Measurements from ENCODE around the gene FBLIM1.
"Not testable (repeated sequence)": the region's sequence is repeated elsewhere in the genome, so short reads cannot be mapped to it uniquely, and the experiment has no call there.

The FBLIM1 gene

DNA sequence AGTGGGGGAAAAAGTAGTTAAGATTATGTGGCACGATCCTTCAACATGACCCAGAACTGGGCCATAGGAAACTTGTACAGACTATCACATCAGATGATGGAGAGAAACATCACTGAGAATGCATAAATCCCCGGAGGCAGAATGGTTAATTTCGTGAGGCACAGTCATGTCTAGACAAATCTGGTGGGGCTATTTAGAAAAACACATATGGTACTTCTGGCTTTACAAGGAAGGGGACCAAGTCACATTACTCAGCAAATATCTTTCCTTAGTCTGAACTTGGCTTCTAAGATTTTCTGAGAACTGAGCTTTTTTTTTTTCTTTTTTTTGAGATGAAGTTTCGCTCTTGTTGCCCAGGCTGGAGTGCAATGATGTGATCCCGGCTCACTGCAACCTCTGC, 58.1 kb downstream of the FBLIM1 start:
- FAIRE-seq (no peak), DNase-seq (ENCODE audit: insufficient read length, low spot score) (no peak)
- no peak for TF ChIP-seq TAF1 (IDR thresholded peaks at IDR 0.05; ENCODE audit: low read depth, low read length)
- TF ChIP-seq POU2F2 (IDR thresholded peaks at IDR 0.05; ENCODE audit: low read depth, low read length), result no peak
- no peak for TF ChIP-seq POLR2A (IDR thresholded peaks at IDR 0.05; ENCODE audit: low read depth, low read length)
- no peak for TF ChIP-seq POLR2AphosphoS5 (IDR thresholded peaks at IDR 0.05; ENCODE audit: low read depth, low read length)
- no peak for TF ChIP-seq SPI1 (IDR thresholded peaks at IDR 0.05; ENCODE audit: low read depth, low read length)
- no peak for TF ChIP-seq PAX5 (IDR thresholded peaks at IDR 0.05; ENCODE audit: insufficient read depth, low read length, severe bottlenecking)

DNA sequence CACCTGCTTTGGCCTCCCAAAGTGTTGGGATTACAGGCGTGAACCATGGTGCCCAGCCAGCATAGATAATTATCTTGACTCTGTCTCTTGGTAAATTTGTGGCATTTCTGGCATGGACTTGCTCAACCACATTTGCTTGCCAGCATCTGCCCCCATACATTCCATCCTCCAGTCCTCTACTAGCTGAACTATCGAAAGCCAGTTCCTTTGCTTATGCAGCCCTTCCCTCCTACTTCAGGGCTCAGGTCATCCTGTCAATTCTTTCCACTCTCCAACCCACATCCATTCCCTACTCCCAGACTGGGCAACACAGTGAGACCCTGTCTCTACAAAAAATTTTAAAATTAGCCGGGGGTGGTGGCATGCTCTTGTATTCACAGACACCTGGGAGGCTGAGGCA, 61.9 kb downstream of the FBLIM1 start:
- TF ChIP-seq PAX5 (IDR thresholded peaks at IDR 0.05; ENCODE audit: insufficient read depth, low read length, severe bottlenecking), result no peak
- TF ChIP-seq POU2F2 (IDR thresholded peaks at IDR 0.05; ENCODE audit: low read depth, low read length), result no peak
- no peak for TF ChIP-seq POLR2A (IDR thresholded peaks at IDR 0.05; ENCODE audit: low read depth, low read length)
- TF ChIP-seq SPI1 (IDR thresholded peaks at IDR 0.05; ENCODE audit: low read depth, low read length), result no peak
- TF ChIP-seq TAF1 (IDR thresholded peaks at IDR 0.05; ENCODE audit: low read depth, low read length), result no peak
- TF ChIP-seq POLR2AphosphoS5 (IDR thresholded peaks at IDR 0.05; ENCODE audit: low read depth, low read length), result no peak
- DNase-seq (ENCODE audit: insufficient read length, low spot score), result no peak
- no peak for FAIRE-seq

DNA sequence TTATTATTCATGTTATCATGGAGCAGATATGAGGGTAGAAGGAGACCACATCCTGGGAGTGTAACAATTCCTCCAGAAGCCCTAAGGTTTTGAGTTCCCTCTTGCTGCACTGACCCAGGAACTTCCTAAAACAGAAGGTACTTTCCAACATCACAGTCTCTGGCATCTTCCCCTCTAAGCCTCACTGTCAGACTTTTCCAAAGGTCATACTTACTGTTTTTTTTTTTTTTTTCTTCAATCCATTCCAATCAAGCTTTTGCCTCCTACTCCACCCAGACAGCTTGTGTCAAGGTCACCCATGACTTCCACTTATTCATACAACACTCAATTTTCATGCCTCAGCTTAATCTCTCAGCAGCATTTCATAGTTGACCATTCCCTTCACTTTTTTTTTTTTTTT, 67.2 kb downstream of the FBLIM1 start:
- FAIRE-seq, result no peak
- TF ChIP-seq POLR2AphosphoS5 (IDR thresholded peaks at IDR 0.05; ENCODE audit: low read depth, low read length) (no peak), TAF1 (IDR thresholded peaks at IDR 0.05; ENCODE audit: low read depth, low read length) (no peak), POLR2A (IDR thresholded peaks at IDR 0.05; ENCODE audit: low read depth, low read length) (no peak), PAX5 (IDR thresholded peaks at IDR 0.05; ENCODE audit: insufficient read depth, low read length, severe bottlenecking) (no peak), SPI1 (IDR thresholded peaks at IDR 0.05; ENCODE audit: low read depth, low read length) (no peak), POU2F2 (IDR thresholded peaks at IDR 0.05; ENCODE audit: low read depth, low read length) (no peak)
- DNase-seq (ENCODE audit: insufficient read length, low spot score), result no peak

DNA sequence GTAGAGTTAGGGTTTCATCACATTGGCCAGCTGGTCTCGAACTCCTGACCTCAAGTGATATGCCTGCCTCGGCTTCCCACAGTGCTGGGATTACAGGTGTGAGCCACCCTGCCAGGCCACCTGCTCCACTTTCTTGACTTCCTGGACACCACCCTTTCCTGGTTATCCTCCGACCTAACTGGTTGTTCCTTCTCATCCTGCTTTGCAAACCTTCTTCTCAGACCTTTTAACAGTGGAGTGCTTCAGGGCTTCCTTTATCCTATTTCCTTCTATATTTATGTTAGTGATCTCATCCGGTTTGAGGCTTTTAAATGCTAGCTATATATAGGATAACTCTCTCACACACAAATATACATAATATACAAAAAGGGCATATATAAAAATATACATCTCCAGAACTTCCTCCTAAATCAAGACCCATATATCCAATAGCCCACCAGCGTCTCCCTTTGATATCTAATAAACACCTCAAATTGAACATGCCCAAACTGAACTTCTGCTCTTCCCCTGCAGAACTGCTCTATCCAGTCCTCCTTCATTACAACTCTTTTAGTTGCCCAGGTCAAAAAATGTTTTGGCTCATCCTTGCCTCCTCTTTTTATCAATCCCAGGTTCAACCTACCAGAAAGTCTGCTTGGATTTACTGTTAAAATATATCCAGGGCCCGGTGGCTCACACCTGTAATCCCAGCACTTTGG, 68.4 kb downstream of the FBLIM1 start:
- no peak for TF ChIP-seq POU2F2 (IDR thresholded peaks at IDR 0.05; ENCODE audit: low read depth, low read length)
- TF ChIP-seq SPI1 (IDR thresholded peaks at IDR 0.05; ENCODE audit: low read depth, low read length), result no peak
- no peak for TF ChIP-seq POLR2AphosphoS5 (IDR thresholded peaks at IDR 0.05; ENCODE audit: low read depth, low read length)
- TF ChIP-seq POLR2A (IDR thresholded peaks at IDR 0.05; ENCODE audit: low read depth, low read length), result no peak
- TF ChIP-seq PAX5 (IDR thresholded peaks at IDR 0.05; ENCODE audit: insufficient read depth, low read length, severe bottlenecking), result no peak
- no peak for TF ChIP-seq TAF1 (IDR thresholded peaks at IDR 0.05; ENCODE audit: low read depth, low read length)
- no peak for FAIRE-seq

DNA sequence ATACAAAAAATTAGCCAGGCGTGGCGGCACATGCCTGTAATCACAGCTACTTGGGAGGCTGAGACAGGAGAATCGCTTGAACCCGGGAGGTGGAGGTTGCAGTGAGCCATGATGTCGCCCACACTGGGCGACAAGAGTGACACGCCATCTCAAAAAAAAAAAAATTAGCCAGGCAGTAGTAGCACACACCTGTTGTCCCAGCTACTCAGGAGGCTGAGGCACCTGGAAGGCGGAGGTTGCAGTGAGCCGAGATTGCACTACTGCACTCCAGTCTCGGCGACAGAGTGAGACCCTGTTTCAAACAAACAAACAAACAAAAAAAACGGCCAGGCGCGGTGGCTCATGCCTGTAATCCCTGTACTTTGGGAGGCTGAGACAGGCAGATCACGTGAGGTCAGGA, 69.0 kb downstream of the FBLIM1 start:
- DNase-seq (ENCODE audit: insufficient read length, low spot score); FAIRE-seq: not testable (repeated sequence)

More for the DNA sequence above, 68.4 kb downstream of the FBLIM1 start:
- no peak for DNase-seq (ENCODE audit: insufficient read length, low spot score)

DNA sequence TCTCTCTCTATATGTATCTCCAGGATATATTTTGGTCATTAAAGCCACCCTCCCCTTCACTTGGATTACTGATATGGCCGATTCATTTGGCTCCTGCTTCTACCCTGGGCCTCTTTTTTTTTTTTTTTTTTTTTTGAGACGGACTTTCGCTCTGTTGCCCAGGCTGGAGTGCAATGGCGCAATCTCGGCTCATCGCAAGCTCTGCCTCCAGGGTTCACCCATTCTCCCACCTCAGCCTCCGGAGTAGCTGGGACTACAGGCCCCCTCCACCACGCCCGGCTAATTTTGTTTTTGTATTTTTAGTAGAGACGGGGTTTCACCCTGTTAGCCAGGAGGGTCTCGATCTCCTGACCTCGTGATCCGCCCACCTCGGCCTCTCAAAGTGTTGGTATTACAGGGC, 70.3 kb downstream of the FBLIM1 start:
- not testable (repeated sequence) for DNase-seq (ENCODE audit: insufficient read length, low spot score); FAIRE-seq

DNA sequence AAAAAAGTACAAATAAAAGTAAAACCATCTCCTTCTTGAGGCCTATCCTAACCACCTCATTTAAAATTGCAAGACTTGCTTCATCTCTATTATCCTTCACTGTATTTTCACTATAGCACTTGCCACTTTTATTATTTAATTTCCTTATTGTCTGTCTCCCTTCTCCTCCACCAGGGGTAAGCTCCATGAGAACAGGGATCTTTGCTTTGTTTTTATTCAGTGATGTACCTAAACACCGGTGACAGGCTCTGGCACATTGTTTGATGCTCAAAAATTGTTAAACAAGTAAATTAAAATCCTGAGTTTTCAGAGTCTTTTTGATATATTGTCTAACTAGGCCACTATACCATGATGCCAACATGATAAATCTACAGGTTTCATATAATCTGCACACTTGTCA, 71.7 kb downstream of the FBLIM1 start:
- DNase-seq (ENCODE audit: insufficient read length, low spot score) (no peak), FAIRE-seq (no peak)
- TF ChIP-seq POLR2A (IDR thresholded peaks at IDR 0.05; ENCODE audit: low read depth, low read length), result no peak
- TF ChIP-seq PAX5 (IDR thresholded peaks at IDR 0.05; ENCODE audit: insufficient read depth, low read length, severe bottlenecking), result no peak
- no peak for TF ChIP-seq POU2F2 (IDR thresholded peaks at IDR 0.05; ENCODE audit: low read depth, low read length)
- no peak for TF ChIP-seq TAF1 (IDR thresholded peaks at IDR 0.05; ENCODE audit: low read depth, low read length)
- TF ChIP-seq SPI1 (IDR thresholded peaks at IDR 0.05; ENCODE audit: low read depth, low read length), result no peak
- no peak for TF ChIP-seq POLR2AphosphoS5 (IDR thresholded peaks at IDR 0.05; ENCODE audit: low read depth, low read length)

DNA sequence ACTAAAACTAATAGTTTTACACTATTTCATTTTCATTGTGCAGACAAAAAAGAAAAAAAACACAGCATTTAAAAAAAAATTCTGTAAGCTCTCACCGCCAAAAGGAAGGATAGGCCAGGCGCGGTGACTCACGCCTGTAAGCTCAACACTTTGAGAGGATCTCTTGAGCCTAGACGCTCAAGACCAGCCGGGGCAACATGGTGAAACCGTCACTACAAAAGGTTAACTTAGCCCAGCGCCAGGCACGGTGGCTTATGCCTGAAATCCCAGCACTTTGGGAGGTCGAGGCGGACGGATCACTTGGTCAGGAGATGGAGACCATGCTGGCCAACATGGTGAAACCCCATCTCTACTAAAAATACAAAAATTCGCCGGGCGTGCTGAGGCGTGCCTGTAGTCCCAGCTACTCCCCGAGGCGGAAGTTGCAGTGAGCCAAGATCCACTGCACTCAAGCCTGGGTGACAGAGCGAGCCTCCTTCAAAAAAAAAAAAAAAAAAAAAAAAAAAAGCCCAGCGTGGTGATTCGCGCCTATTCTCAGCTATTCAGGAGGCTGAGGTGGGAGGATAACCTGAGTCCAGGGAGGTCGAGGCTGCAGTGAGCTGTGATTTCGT, 74.6 kb downstream of the FBLIM1 start:
- TF ChIP-seq TAF1 (IDR thresholded peaks at IDR 0.05; ENCODE audit: low read depth, low read length) (no peak), POU2F2 (IDR thresholded peaks at IDR 0.05; ENCODE audit: low read depth, low read length) (no peak), SPI1 (IDR thresholded peaks at IDR 0.05; ENCODE audit: low read depth, low read length) (no peak), POLR2A (IDR thresholded peaks at IDR 0.05; ENCODE audit: low read depth, low read length) (peak; percentile 45; the same call in 1 of the 2 replicates), POLR2AphosphoS5 (IDR thresholded peaks at IDR 0.05; ENCODE audit: low read depth, low read length) (peak; percentile 27; the same call in 1 of the 2 replicates)
- DNase-seq (ENCODE audit: insufficient read length, low spot score) (no peak), FAIRE-seq (no peak)

DNA sequence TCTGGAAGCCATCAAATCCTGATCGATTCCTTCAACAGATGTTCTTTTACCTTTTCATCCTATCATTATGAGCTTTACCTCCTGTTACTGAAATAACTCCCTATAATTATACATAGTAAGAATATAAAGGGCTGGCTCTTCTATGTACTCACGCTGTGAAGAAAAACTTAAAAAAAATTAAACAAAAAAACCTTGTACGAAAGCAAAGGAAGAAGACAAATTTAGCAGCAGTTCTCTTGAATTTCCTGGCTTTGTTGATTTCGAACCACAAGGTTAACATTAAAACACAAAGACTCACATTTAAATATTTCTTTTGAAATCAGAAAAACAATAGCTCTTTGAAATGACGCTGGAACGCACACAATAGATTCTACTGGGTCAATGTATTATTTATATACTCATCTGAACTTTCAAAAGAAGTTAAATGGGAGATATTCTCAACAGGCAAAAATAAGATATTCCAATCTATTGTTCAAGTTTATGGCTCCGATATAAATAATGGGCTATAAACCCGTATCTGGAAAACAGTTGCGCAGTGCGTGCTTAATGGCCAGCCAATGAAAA, 75.3 kb downstream of the FBLIM1 start:
- DNase-seq (ENCODE audit: insufficient read length, low spot score), result no peak
- TF ChIP-seq TAF1 (IDR thresholded peaks at IDR 0.05; ENCODE audit: low read depth, low read length) (no peak), POLR2A (IDR thresholded peaks at IDR 0.05; ENCODE audit: low read depth, low read length) (no peak), SPI1 (IDR thresholded peaks at IDR 0.05; ENCODE audit: low read depth, low read length) (no peak), PAX5 (IDR thresholded peaks at IDR 0.05; ENCODE audit: insufficient read depth, low read length, severe bottlenecking) (no peak), POLR2AphosphoS5 (IDR thresholded peaks at IDR 0.05; ENCODE audit: low read depth, low read length) (no peak), POU2F2 (IDR thresholded peaks at IDR 0.05; ENCODE audit: low read depth, low read length) (no peak)
- peak; percentile 87 for FAIRE-seq
